ENCODE data around the gene CHRNA9.

CHRNA9 gene

GRCh38 chr4:40299126-40299525, 36.0 kb upstream of the CHRNA9 start:
- Histone ChIP-seq H3K36me3 (ENCODE audit: control insufficient read depth, insufficient read depth, low read length) (no peaks in the 10 kb centered on the region), H3K4me1 (ENCODE audit: control insufficient read depth, insufficient read depth, low read length) (no peaks in the 10 kb centered on the region), H3K27ac (ENCODE audit: low read length) (no peak overlapping the region), H3K9me3 (ENCODE audit: control insufficient read depth, insufficient read depth, low read length) (no peaks in the 10 kb centered on the region; the same call in 1 of the 2 replicates), H3K27me3 (ENCODE audit: control insufficient read depth, insufficient read depth, low read length) (no peaks in the 10 kb centered on the region), H3K4me3 (ENCODE audit: low read length) (no peak overlapping the region)
- no CpG with 5 or more reads among the region's 6 CpGs for WGBS (ENCODE audit: insufficient coverage, insufficient read length)
- no peak for DNase-seq (ENCODE audit: low read depth, low spot score)

GRCh38 chr4:40299811-40300292, 35.3 kb upstream of the CHRNA9 start:
- WGBS (ENCODE audit: insufficient coverage, insufficient read length): no CpG with 5 or more reads among the region's 3 CpGs
- H3K36me3 ChIP-seq (ENCODE audit: control insufficient read depth, insufficient read depth, low read length): no peaks in the 10 kb centered on the region
- H3K27ac ChIP-seq (ENCODE audit: low read length): no peak overlapping the region
- DNase-seq (ENCODE audit: low read depth, low spot score): no peak
- H3K4me1 ChIP-seq (ENCODE audit: control insufficient read depth, insufficient read depth, low read length): no peaks in the 10 kb centered on the region
- no peaks in the 10 kb centered on the region for H3K27me3 ChIP-seq (ENCODE audit: control insufficient read depth, insufficient read depth, low read length)
- no peaks in the 10 kb centered on the region; the same call in 1 of the 2 replicates for H3K9me3 ChIP-seq (ENCODE audit: control insufficient read depth, insufficient read depth, low read length)
- H3K4me3 ChIP-seq (ENCODE audit: low read length): no peak overlapping the region

- no peaks in the 10 kb centered on the region for H3K4me1 ChIP-seq (ENCODE audit: control insufficient read depth, insufficient read depth, low read length)
- H3K4me3 ChIP-seq (ENCODE audit: low read length): no peak overlapping the region
- H3K27ac ChIP-seq (ENCODE audit: low read length): no peak overlapping the region
- no peak for DNase-seq (ENCODE audit: low read depth, low spot score)
- H3K36me3 ChIP-seq (ENCODE audit: control insufficient read depth, insufficient read depth, low read length): no peaks in the 10 kb centered on the region
- no CpG with 5 or more reads among the region's 9 CpGs for WGBS (ENCODE audit: insufficient coverage, insufficient read length)
- no peaks in the 10 kb centered on the region; the same call in 1 of the 2 replicates for H3K9me3 ChIP-seq (ENCODE audit: control insufficient read depth, insufficient read depth, low read length)
- H3K27me3 ChIP-seq (ENCODE audit: control insufficient read depth, insufficient read depth, low read length): no peaks in the 10 kb centered on the region
Observed at GRCh38 chr4:40300371-40301162, 34.6 kb upstream of the CHRNA9 start.

GRCh38 chr4:40301603-40302002, 33.5 kb upstream of the CHRNA9 start:
- H3K27ac ChIP-seq (ENCODE audit: low read length): no peak overlapping the region
- H3K36me3 ChIP-seq (ENCODE audit: control insufficient read depth, insufficient read depth, low read length): no peaks in the 10 kb centered on the region
- no peak overlapping the region for H3K4me3 ChIP-seq (ENCODE audit: low read length)
- no peaks in the 10 kb centered on the region for H3K9me3 ChIP-seq (ENCODE audit: control insufficient read depth, insufficient read depth, low read length)
- no peak for DNase-seq (ENCODE audit: low read depth, low spot score)
- H3K4me1 ChIP-seq (ENCODE audit: control insufficient read depth, insufficient read depth, low read length): no peaks in the 10 kb centered on the region; the same call in 1 of the 2 replicates
- WGBS (ENCODE audit: insufficient coverage, insufficient read length): no CpG with 5 or more reads among the region's 7 CpGs
- H3K27me3 ChIP-seq (ENCODE audit: control insufficient read depth, insufficient read depth, low read length): no peaks in the 10 kb centered on the region

GRCh38 chr4:40303751-40304150, 31.4 kb upstream of the CHRNA9 start:
- WGBS (ENCODE audit: insufficient coverage, insufficient read length): no CpG with 5 or more reads among the region's 2 CpGs
- Histone ChIP-seq H3K36me3 (ENCODE audit: control insufficient read depth, insufficient read depth, low read length) (no peaks in the 10 kb centered on the region), H3K27ac (ENCODE audit: low read length) (no peak overlapping the region), H3K4me3 (ENCODE audit: low read length) (no peak overlapping the region), H3K4me1 (ENCODE audit: control insufficient read depth, insufficient read depth, low read length) (peaks cover 1% of the 10 kb centered on the region; the same call in 1 of the 2 replicates), H3K9me3 (ENCODE audit: control insufficient read depth, insufficient read depth, low read length) (no peaks in the 10 kb centered on the region), H3K27me3 (ENCODE audit: control insufficient read depth, insufficient read depth, low read length) (no peaks in the 10 kb centered on the region)
- DNase-seq (ENCODE audit: low read depth, low spot score): no peak

- no peak overlapping the region for H3K27ac ChIP-seq (ENCODE audit: low read length)
Observed at GRCh38 chr4:40305328-40306170, 29.6 kb upstream of the CHRNA9 start.

GRCh38 chr4:40306226-40306625, 28.9 kb upstream of the CHRNA9 start:
- no peak for DNase-seq (ENCODE audit: low read depth, low spot score)
- H3K4me1 ChIP-seq (ENCODE audit: control insufficient read depth, insufficient read depth, low read length): peaks cover 1% of the 10 kb centered on the region; the same call in 1 of the 2 replicates
- H3K9me3 ChIP-seq (ENCODE audit: control insufficient read depth, insufficient read depth, low read length): no peaks in the 10 kb centered on the region
- no peak overlapping the region for H3K27ac ChIP-seq (ENCODE audit: low read length)
- no CpG with 5 or more reads among the region's 3 CpGs for WGBS (ENCODE audit: insufficient coverage, insufficient read length)
- H3K4me3 ChIP-seq (ENCODE audit: low read length): no peak overlapping the region
- H3K27me3 ChIP-seq (ENCODE audit: control insufficient read depth, insufficient read depth, low read length): no peaks in the 10 kb centered on the region
- no peaks in the 10 kb centered on the region for H3K36me3 ChIP-seq (ENCODE audit: control insufficient read depth, insufficient read depth, low read length)

More at GRCh38 chr4:40305328-40306170, 29.6 kb upstream of the CHRNA9 start:
- Histone ChIP-seq H3K36me3 (ENCODE audit: control insufficient read depth, insufficient read depth, low read length) (no peaks in the 10 kb centered on the region), H3K27me3 (ENCODE audit: control insufficient read depth, insufficient read depth, low read length) (no peaks in the 10 kb centered on the region), H3K4me3 (ENCODE audit: low read length) (no peak overlapping the region), H3K9me3 (ENCODE audit: control insufficient read depth, insufficient read depth, low read length) (no peaks in the 10 kb centered on the region), H3K4me1 (ENCODE audit: control insufficient read depth, insufficient read depth, low read length) (peaks cover 1% of the 10 kb centered on the region; the same call in 1 of the 2 replicates)
- no peak for DNase-seq (ENCODE audit: low read depth, low spot score)
- no CpG with 5 or more reads among the region's 13 CpGs for WGBS (ENCODE audit: insufficient coverage, insufficient read length)

GRCh38 chr4:40306976-40307375, 28.2 kb upstream of the CHRNA9 start:
- H3K4me3 ChIP-seq (ENCODE audit: low read length): no peak overlapping the region
- H3K27me3 ChIP-seq (ENCODE audit: control insufficient read depth, insufficient read depth, low read length): no peaks in the 10 kb centered on the region
- no peaks in the 10 kb centered on the region for H3K36me3 ChIP-seq (ENCODE audit: control insufficient read depth, insufficient read depth, low read length)
- DNase-seq (ENCODE audit: low read depth, low spot score): no peak
- no peak overlapping the region for H3K27ac ChIP-seq (ENCODE audit: low read length)
- WGBS (ENCODE audit: insufficient coverage, insufficient read length): no CpG with 5 or more reads among the region's 3 CpGs
- no peaks in the 10 kb centered on the region for H3K9me3 ChIP-seq (ENCODE audit: control insufficient read depth, insufficient read depth, low read length)
- peaks cover 2% of the 10 kb centered on the region; the same call in 1 of the 2 replicates for H3K4me1 ChIP-seq (ENCODE audit: control insufficient read depth, insufficient read depth, low read length)

- H3K27me3 ChIP-seq (ENCODE audit: control insufficient read depth, insufficient read depth, low read length): no peaks in the 10 kb centered on the region
- no peak overlapping the region for H3K4me3 ChIP-seq (ENCODE audit: low read length)
- H3K4me1 ChIP-seq (ENCODE audit: control insufficient read depth, insufficient read depth, low read length): peaks cover 3% of the 10 kb centered on the region; the same call in 1 of the 2 replicates
- WGBS (ENCODE audit: insufficient coverage, insufficient read length): no CpG with 5 or more reads among the region's 15 CpGs
- H3K36me3 ChIP-seq (ENCODE audit: control insufficient read depth, insufficient read depth, low read length): no peaks in the 10 kb centered on the region
- DNase-seq (ENCODE audit: low read depth, low spot score): no peak
- H3K27ac ChIP-seq (ENCODE audit: low read length): no peak overlapping the region
- H3K9me3 ChIP-seq (ENCODE audit: control insufficient read depth, insufficient read depth, low read length): no peaks in the 10 kb centered on the region
Observed at GRCh38 chr4:40307627-40308497, 27.3 kb upstream of the CHRNA9 start.

Measured in iPS DF 6.9 (cell line).